A549 (cell line): ENCODE results near the gene AGRP. TPM values are rescaled to one million over a fixed set of nuclear protein-coding genes. Genes with fewer than 3 reads are reported as not detected.
A peak's percentile ranks its signal among the peaks of the same experiment; 100 is the strongest.

Experiments
- ATAC-seq, 2 experiments: fragments of 200-7000 bp in 1 of 2; fragments of >200 bp in 1 of 2; cut with Nextera tagmentation in 1 of 2; cut with Tn5 transposase in 1 of 2; 3 replicates each; pipeline versions ENCODE4 v1.8.0 to v1.9.1; 2018 to 2020; ENCODE audit warnings: mild to moderate bottlenecking in 1 of 2, moderate library complexity in 1 of 2
- CTCF ChIA-PET: fragments of 300-600 bp; sonication (Branson Sonifier 250); formaldehyde crosslinking; extraction: SDS; loops from one replicate; lab custom pipeline; 2021; ENCODE audit warnings: antibody characterized with exemption, inconsistent platforms; lab: Yijun Ruan, JAX
- POLR2A ChIA-PET: fragments of 350-600 bp; formaldehyde crosslinking; extraction: SDS; loops from one replicate; lab custom pipeline; 2021; ENCODE audit warnings: antibody characterized with exemption, inconsistent platforms; lab: Yijun Ruan, JAX
- DNase-seq, 2 experiments: peaks; one replicate each; pipeline versions ENCODE4 v3.0.0 to v3.0.0-alpha.2; 2011 to 2016; ENCODE audit warnings: low read depth in 1 of 2, low spot score in 1 of 2
- FAIRE-seq: peaks from 2 replicates; lab custom pipeline; 2011; peaks lifted over from hg19 to GRCh38; lab: Jason Lieb, UNC
- H3K27ac ChIP-seq, 2 experiments: fragments of >200 bp; sonication (Bioruptor Twin); formaldehyde crosslinking; 3 replicates each; pipeline ENCODE4 v1.5.1; 2016 to 2017
- H3K4me1 ChIP-seq: fragments of >200 bp; sonication (Bioruptor Twin); formaldehyde crosslinking; 3 replicates; pipeline ENCODE4 v1.6.1; 2016
- H3K4me2 ChIP-seq: fragments of >200 bp; sonication (Bioruptor Twin); formaldehyde crosslinking; 3 replicates; pipeline ENCODE4 v1.6.1; 2016
- H3K4me3 ChIP-seq: fragments of >200 bp; sonication (Bioruptor Twin); formaldehyde crosslinking; 3 replicates; pipeline ENCODE4 v1.5.1; 2016
- H3K9me3 ChIP-seq: fragments of >200 bp; sonication (Bioruptor Twin); formaldehyde crosslinking; 3 replicates; pipeline ENCODE4 v1.6.1; 2016
- CHD4 ChIP-seq: fragments of 200-600 bp; sonication (generic); IDR thresholded peaks from 2 replicates; pipeline ENCODE4 v1.6.1; 2016; ENCODE audit warnings: antibody characterized with exemption, mild to moderate bottlenecking, borderline replicate concordance
- EHMT2 ChIP-seq: fragments of 200-600 bp; sonication (generic); IDR thresholded peaks from 2 replicates; pipeline ENCODE4 v1.6.1; 2016; ENCODE audit warnings: antibody characterized with exemption, low read depth, mild to moderate bottlenecking, moderate library complexity
- HOXA7 ChIP-seq: fragments of 250-450 bp; sonication (Bioruptor Pico); IDR thresholded peaks from 2 replicates; pipeline ENCODE4 v1.5.0; 2020; ENCODE audit warnings: mild to moderate bottlenecking, moderate library complexity
- HOXB5 ChIP-seq: fragments of 250-450 bp; sonication (Bioruptor Pico); IDR thresholded peaks from 2 replicates; pipeline ENCODE4 v1.5.0; 2020; ENCODE audit warnings: mild to moderate bottlenecking, moderate library complexity
- KDM1A ChIP-seq: fragments of 200-600 bp; sonication (generic); IDR thresholded peaks from 2 replicates; pipeline ENCODE4 v1.6.1; 2016; ENCODE audit warnings: low read depth, mild to moderate bottlenecking
- MAZ ChIP-seq: fragments of 150-350 bp; IDR thresholded peaks from 2 replicates; pipeline ENCODE4 v1.6.1; 2014; ENCODE audit warnings: antibody characterized with exemption, low read depth, low read length, borderline replicate concordance
- MYC ChIP-seq: IDR thresholded peaks from 2 replicates; pipeline ENCODE4 v1.6.1; 2012; ENCODE audit warnings: mild to moderate bottlenecking, inconsistent platforms, low read length, improper control_type of control experiment, borderline replicate concordance
- PHF8 ChIP-seq: fragments of 200-600 bp; sonication (generic); IDR thresholded peaks from 2 replicates; pipeline ENCODE4 v1.6.1; 2016; ENCODE audit warnings: low read depth, mild to moderate bottlenecking, antibody characterized with exemption, moderate library complexity, borderline replicate concordance
- POLR2A ChIP-seq: IDR thresholded peaks from 2 replicates; pipeline ENCODE4 v1.6.1; 2012; ENCODE audit warnings: mild to moderate bottlenecking, low read length
- RAD21 ChIP-seq, 2 experiments: fragments of >200 bp in 1 of 2; sonication (Bioruptor Twin) in 1 of 2; formaldehyde crosslinking in 1 of 2; IDR thresholded peaks in 1 of 2; conservative IDR thresholded peaks in 1 of 2; 2 replicates in 1 of 2; 3 replicates in 1 of 2; pipeline ENCODE4 v1.6.1; 2012 to 2018; ENCODE audit warnings: inconsistent platforms in 1 of 2
- RCOR1 ChIP-seq: fragments of 150-350 bp; IDR thresholded peaks from 2 replicates; pipeline ENCODE4 v1.6.1; 2014; ENCODE audit warnings: antibody characterized with exemption, low read length, low read depth
- RFX5 ChIP-seq: fragments of 450-650 bp; IDR thresholded peaks from 2 replicates; pipeline ENCODE4 v1.7.1; 2014; ENCODE audit warnings: antibody characterized with exemption, mild to moderate bottlenecking, moderate library complexity
- SREBF2 ChIP-seq: fragments of 450-650 bp; IDR thresholded peaks from 2 replicates; pipeline ENCODE4 v1.6.1; 2014; ENCODE audit warnings: mild to moderate bottlenecking, moderate library complexity
- TFCP2L1 ChIP-seq: fragments of 250-450 bp; sonication (Bioruptor Pico); IDR thresholded peaks from 2 replicates; pipeline ENCODE4 v1.5.0; 2021; ENCODE audit warnings: mild to moderate bottlenecking
- ZFP36 ChIP-seq: fragments of 450-650 bp; IDR thresholded peaks from 2 replicates; pipeline ENCODE4 v1.6.1; 2014; ENCODE audit warnings: borderline replicate concordance; ENCODE audit not compliant: partially characterized antibody
- ZSCAN20 ChIP-seq: fragments of 250-450 bp; sonication (Bioruptor Pico); IDR thresholded peaks from 2 replicates; pipeline ENCODE4 v1.8.0; 2022; ENCODE audit warnings: mild to moderate bottlenecking, moderate library complexity
- WGBS: methylation state at CpG from one replicate; pipeline ENCODE4 v1.1.6; 2017; ENCODE audit errors: missing lambda C conversion rate; 5-methylcytosine and 5-hydroxymethylcytosine counted together
- polyA plus RNA-seq, 4 experiments: library from polyadenylated mRNA; depleted of rRNA in 3 of 4; stranded (reverse); fragments of >200 nt; fragmentation: RNase III in 1 of 4; extraction: RNeasy Plus Mini Kit Qiagen cat#74134 plus additional on column Dnase treatment in 1 of 4; gene quantifications; 2 replicates in 3 of 4; 3 replicates in 1 of 4; pipeline ENCODE4 v1.2.3, GENCODE V29; 2011 to 2017
- TF ChIP-seq, protein P1 (sequence below): fragments of >200 bp; sonication (Bioruptor Twin); formaldehyde crosslinking; IDR thresholded peaks from 3 replicates; pipeline ENCODE4 v1.5.1; 2016
- TF ChIP-seq, protein P2 (sequence below): fragments of 450-650 bp; IDR thresholded peaks from 2 replicates; pipeline ENCODE4 v1.6.1; 2014; ENCODE audit warnings: antibody characterized with exemption
- TF ChIP-seq, protein P3 (sequence below): IDR thresholded peaks from 2 replicates; pipeline ENCODE4 v1.6.1; 2012
- TF ChIP-seq, protein P4 (sequence below): fragments of >200 bp; sonication (Bioruptor Twin); formaldehyde crosslinking; IDR thresholded peaks from 3 replicates; pipeline ENCODE4 v1.6.1; 2016

The AGRP gene
- polyA plus RNA-seq, 2 of the 4 experiments (the other 2 are of a cell fraction) = not detected

DNA sequence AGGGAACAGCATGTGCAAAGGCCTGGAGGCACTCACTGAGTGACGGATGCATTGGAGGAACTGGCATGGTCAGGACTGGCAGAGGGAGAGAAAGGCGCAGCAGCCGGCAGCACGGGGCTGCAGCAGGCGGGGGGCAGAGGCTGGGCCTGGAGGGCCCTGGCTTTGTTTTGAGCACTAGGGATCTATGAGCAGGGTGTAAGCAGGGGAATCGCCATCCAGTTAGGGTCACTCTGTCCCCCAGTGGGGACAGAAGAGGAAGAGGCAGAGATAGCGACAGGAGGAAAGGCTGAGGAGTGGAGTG is 38.3 kb downstream of the AGRP start:
- CTCF ChIA-PET = interaction anchor here (0.7 to 17.9 kb wide), 9 partner anchors 8 to 185 kb away, joined by 3 to 207 read pairs (median 9); partner anchors contain the start of gene ZDHHC1
- ATAC-seq (no peak), FAIRE-seq (no peak), DNase-seq (no peak)
- H3K4me1 ChIP-seq = peaks cover 13% of the 10 kb centered on the region
- no peak overlapping the region for H3K4me2 ChIP-seq
- 93% methylated on average over 7 of the region's 7 CpGs for WGBS
- no peaks in the 10 kb centered on the region for H3K9me3 ChIP-seq
- POLR2A ChIA-PET = no interaction called here
- no peak for TF ChIP-seq CHD4
- TF ChIP-seq HOXA7 (CRISPR knock-in tag) = no peak
- no peak for TF ChIP-seq PHF8
- TF ChIP-seq ZSCAN20 (CRISPR knock-in tag) = no peak
- no peak for TF ChIP-seq TFCP2L1
- no peak for TF ChIP-seq RAD21 (conservative IDR thresholded peaks at IDR 0.05 in 1 of 2, IDR thresholded peaks at IDR 0.05 in 1 of 2)
- TF ChIP-seq SREBF2 = no peak
- TF ChIP-seq HOXB5 (CRISPR knock-in tag) = no peak
- no peak for TF ChIP-seq RCOR1
- TF ChIP-seq MYC = no peak
- TF ChIP-seq, protein P1, sequence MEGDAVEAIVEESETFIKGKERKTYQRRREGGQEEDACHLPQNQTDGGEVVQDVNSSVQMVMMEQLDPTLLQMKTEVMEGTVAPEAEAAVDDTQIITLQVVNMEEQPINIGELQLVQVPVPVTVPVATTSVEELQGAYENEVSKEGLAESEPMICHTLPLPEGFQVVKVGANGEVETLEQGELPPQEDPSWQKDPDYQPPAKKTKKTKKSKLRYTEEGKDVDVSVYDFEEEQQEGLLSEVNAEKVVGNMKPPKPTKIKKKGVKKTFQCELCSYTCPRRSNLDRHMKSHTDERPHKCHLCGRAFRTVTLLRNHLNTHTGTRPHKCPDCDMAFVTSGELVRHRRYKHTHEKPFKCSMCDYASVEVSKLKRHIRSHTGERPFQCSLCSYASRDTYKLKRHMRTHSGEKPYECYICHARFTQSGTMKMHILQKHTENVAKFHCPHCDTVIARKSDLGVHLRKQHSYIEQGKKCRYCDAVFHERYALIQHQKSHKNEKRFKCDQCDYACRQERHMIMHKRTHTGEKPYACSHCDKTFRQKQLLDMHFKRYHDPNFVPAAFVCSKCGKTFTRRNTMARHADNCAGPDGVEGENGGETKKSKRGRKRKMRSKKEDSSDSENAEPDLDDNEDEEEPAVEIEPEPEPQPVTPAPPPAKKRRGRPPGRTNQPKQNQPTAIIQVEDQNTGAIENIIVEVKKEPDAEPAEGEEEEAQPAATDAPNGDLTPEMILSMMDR = no peak
- TF ChIP-seq KDM1A = no peak
- TF ChIP-seq, protein P2, sequence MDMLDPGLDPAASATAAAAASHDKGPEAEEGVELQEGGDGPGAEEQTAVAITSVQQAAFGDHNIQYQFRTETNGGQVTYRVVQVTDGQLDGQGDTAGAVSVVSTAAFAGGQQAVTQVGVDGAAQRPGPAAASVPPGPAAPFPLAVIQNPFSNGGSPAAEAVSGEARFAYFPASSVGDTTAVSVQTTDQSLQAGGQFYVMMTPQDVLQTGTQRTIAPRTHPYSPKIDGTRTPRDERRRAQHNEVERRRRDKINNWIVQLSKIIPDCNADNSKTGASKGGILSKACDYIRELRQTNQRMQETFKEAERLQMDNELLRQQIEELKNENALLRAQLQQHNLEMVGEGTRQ = no peak
- no peak for TF ChIP-seq RFX5
- TF ChIP-seq, protein P3, sequence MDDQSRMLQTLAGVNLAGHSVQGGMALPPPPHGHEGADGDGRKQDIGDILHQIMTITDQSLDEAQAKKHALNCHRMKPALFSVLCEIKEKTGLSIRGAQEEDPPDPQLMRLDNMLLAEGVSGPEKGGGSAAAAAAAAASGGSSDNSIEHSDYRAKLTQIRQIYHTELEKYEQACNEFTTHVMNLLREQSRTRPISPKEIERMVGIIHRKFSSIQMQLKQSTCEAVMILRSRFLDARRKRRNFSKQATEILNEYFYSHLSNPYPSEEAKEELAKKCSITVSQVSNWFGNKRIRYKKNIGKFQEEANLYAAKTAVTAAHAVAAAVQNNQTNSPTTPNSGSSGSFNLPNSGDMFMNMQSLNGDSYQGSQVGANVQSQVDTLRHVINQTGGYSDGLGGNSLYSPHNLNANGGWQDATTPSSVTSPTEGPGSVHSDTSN = no peak
- no peak for TF ChIP-seq POLR2A
- TF ChIP-seq, protein P4, sequence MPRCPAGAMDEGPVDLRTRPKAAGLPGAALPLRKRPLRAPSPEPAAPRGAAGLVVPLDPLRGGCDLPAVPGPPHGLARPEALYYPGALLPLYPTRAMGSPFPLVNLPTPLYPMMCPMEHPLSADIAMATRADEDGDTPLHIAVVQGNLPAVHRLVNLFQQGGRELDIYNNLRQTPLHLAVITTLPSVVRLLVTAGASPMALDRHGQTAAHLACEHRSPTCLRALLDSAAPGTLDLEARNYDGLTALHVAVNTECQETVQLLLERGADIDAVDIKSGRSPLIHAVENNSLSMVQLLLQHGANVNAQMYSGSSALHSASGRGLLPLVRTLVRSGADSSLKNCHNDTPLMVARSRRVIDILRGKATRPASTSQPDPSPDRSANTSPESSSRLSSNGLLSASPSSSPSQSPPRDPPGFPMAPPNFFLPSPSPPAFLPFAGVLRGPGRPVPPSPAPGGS = no peak
- TF ChIP-seq ZFP36 = no peak
- no peak for TF ChIP-seq EHMT2
- H3K4me3 ChIP-seq = no peak overlapping the region
- H3K27ac ChIP-seq = peak overlapping the region in 1 of 2 experiments; percentile 50; a peak in 1 of 6 replicates

DNA sequence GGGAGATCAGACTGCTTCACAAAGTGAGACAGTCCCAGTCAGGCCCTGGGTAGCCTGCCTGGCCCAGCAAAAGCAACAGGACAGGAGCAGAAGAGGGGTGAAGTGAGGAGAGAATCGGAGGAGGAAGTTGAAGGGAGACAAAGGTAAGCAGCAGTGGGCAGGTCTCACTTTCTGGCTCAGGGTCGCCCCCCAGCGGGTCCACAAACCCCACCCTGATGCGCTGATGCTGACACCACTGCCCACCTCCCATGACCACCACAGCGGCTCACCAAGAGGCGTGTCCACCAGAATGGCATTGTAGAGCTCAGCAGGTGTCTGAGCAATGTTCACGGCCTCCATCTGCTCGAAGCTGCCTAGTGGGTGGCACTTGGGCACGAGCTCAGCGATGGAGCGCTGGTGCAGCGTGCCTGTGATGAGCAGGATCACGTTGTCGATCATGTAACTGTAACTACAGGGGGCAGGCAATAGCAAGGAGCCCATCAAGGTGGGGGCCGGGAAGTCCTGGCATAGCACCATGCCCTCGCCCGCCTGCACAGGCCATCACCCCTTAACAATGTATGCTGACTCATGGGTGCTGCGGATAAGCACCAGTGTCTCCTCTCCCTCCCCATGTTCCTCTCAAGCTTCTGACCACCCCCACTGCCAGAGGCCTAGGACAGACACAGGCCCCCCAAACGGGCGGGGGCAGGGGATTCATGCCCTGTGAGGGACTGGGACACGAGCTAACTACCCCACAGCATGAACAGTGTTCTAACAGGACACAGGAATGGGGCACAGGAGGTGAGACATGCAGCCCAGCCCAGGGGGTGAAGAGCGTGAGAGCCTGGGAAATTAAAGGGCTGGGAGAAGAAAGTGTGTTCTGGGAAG is 38.9 kb downstream of the AGRP start:
- Histone ChIP-seq H3K27ac (peak overlapping the region in 1 of 2 experiments; percentile 50; a peak in 1 of 6 replicates), H3K9me3 (no peaks in the 10 kb centered on the region), H3K4me3 (no peak overlapping the region), H3K4me1 (peaks cover 13% of the 10 kb centered on the region), H3K4me2 (no peak overlapping the region)
- ChIA-PET POLR2A (interaction anchor here (1.0 kb wide), 1 partner anchor 17 kb away, joined by 3 read pairs; no protein-coding TSS in a partner anchor), CTCF (interaction anchor here (0.6 to 17.9 kb wide), 17 partner anchors 8 to 437 kb away, joined by 3 to 207 read pairs (median 5); partner anchors contain the start of genes HSD11B2 and ZDHHC1)
- TF ChIP-seq MAZ = no peak
- no peak for ATAC-seq
- no peak for DNase-seq
- 90% methylated on average over 18 of the region's 22 CpGs for WGBS
- no peak for FAIRE-seq
